ENCODE measurements around the gene TRMT44. TPM values are rescaled to one million over a fixed set of nuclear protein-coding genes. Genes with fewer than 3 reads are reported as not detected.

Gene TRMT44
- total RNA-seq, 1 experiment from 2014 or later: 25.8 TPM

DNA sequence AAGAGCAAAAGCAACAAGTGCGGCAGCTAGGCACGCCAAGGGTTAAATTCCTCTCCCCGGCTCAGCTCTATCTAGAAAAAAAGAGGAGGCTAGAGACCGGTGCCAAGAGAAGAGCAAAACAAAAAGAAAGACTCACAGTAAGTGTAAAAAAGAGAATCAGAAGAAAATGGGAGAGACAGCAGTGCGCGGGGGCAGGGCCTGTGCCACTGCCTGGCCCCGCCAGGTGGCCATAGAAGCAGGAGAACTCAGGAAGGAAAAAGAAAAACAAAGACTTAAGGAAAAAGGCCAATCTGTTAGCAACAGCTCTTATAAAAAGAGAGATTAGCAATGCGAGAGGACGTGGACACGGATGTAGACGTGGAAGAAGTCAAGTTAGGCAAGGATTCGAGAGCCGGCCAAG is 3.3 kb upstream of the TRMT44 start:
- no peak for ATAC-seq
- Histone ChIP-seq H3K4me1 (ENCODE audit: control insufficient read depth in 1 of 2, insufficient read depth in 2 of 2, low read length in 2 of 2) (peaks cover 9 to 17% of the 10 kb centered on the region in 2 experiments; a peak in 3 of 4 replicates), H3K4me2 (ENCODE audit: low read length) (no peak overlapping the region), H3K36me3 (ENCODE audit: control insufficient read depth in 1 of 2, insufficient read depth in 2 of 2, low read length in 2 of 2) (no peaks in the 10 kb centered on the region), H4K20me1 (ENCODE audit: insufficient read depth) (no peaks in the 10 kb centered on the region), H3K9me3 (ENCODE audit: control insufficient read depth in 1 of 2, insufficient read depth in 1 of 2, low read depth in 1 of 2, low read length in 2 of 2) (no peaks in the 10 kb centered on the region), H3K9me2 (ENCODE audit: insufficient read depth) (no peaks in the 10 kb centered on the region), H3K27ac (ENCODE audit: low read depth, low read length) (no peak overlapping the region), H3K79me2 (ENCODE audit: insufficient read depth, low read length) (peaks cover 61% of the 10 kb centered on the region), H2AFZ (ENCODE audit: low read depth, low read length, poor library complexity, severe bottlenecking) (no peak overlapping the region), H3K4me3 (replicated peaks in 1 of 2; ENCODE audit: low read depth in 1 of 2, low read length in 2 of 2) (no peak overlapping the region), H3K9ac (ENCODE audit: low read length) (no peak overlapping the region), H3K27me3 (ENCODE audit: insufficient read depth, low read length) (no peaks in the 10 kb centered on the region)
- ChIA-PET CTCF (no interaction called here), POLR2A (no interaction called here), RAD21 (ENCODE audit: low non-redundant PET in 1 of 2, low total read pairs in 2 of 2, uncharacterized antibody in 2 of 2, unreplicated experiment in 2 of 2) (no interaction called here)
- no peak for DNase-seq (ENCODE audit: low read depth, low spot score)
- TF ChIP-seq CEBPB (IDR thresholded peaks at IDR 0.05; ENCODE audit: low read depth): no peak
- no peak for TF ChIP-seq EGR1 (IDR thresholded peaks at IDR 0.05; ENCODE audit: low read depth)
- BruUV-seq (replicated peaks): no TSS peak
- intact Hi-C loops (cut with micrococcal nuclease): no loop called here

DNA sequence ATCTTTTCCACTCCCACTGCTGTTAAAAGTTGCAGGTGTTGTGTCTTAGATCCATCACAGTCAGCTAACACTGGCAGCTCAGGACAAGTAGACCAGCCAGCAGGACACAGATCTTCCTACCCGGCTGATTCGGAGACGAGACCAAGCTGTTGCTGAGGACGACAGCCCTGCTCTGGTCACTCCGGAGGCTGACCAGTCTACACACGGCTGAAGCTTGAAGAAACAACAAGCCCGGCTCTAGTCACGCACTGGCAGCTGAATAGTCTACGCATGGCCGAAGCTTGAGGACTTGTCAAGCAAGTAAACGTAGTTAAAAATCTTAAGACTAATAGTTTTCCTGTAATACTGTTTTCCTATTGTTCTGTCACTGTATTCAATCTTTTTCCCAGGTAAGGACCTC is 1.8 kb upstream of the TRMT44 start:
- H3K36me3 ChIP-seq (ENCODE audit: control insufficient read depth in 1 of 2, insufficient read depth in 2 of 2, low read length in 2 of 2): no peaks in the 10 kb centered on the region
- peaks cover 76% of the 10 kb centered on the region for H3K79me2 ChIP-seq (ENCODE audit: insufficient read depth, low read length)
- H3K4me3 ChIP-seq (replicated peaks in 1 of 2; ENCODE audit: low read depth in 1 of 2, low read length in 2 of 2): no peak overlapping the region
- H3K4me1 ChIP-seq (ENCODE audit: control insufficient read depth in 1 of 2, insufficient read depth in 2 of 2, low read length in 2 of 2): peaks cover 11 to 19% of the 10 kb centered on the region in 2 experiments; a peak in 3 of 4 replicates
- no peaks in the 10 kb centered on the region for H3K9me2 ChIP-seq (ENCODE audit: insufficient read depth)
- RAD21 ChIA-PET (ENCODE audit: low non-redundant PET in 1 of 2, low total read pairs in 2 of 2, uncharacterized antibody in 2 of 2, unreplicated experiment in 2 of 2): no interaction called here
- no peak overlapping the region for H3K27ac ChIP-seq (ENCODE audit: low read depth, low read length)
- no peak for TF ChIP-seq RAD21 (IDR thresholded peaks at IDR 0.05; ENCODE audit: low read depth)
- no peak for TF ChIP-seq JUND (IDR thresholded peaks at IDR 0.05)
- no peak for TF ChIP-seq TCF7L2 (IDR thresholded peaks at IDR 0.05; ENCODE audit: borderline replicate concordance, extremely low read depth, insufficient read depth, insufficient read length)
- TF ChIP-seq, protein P1, sequence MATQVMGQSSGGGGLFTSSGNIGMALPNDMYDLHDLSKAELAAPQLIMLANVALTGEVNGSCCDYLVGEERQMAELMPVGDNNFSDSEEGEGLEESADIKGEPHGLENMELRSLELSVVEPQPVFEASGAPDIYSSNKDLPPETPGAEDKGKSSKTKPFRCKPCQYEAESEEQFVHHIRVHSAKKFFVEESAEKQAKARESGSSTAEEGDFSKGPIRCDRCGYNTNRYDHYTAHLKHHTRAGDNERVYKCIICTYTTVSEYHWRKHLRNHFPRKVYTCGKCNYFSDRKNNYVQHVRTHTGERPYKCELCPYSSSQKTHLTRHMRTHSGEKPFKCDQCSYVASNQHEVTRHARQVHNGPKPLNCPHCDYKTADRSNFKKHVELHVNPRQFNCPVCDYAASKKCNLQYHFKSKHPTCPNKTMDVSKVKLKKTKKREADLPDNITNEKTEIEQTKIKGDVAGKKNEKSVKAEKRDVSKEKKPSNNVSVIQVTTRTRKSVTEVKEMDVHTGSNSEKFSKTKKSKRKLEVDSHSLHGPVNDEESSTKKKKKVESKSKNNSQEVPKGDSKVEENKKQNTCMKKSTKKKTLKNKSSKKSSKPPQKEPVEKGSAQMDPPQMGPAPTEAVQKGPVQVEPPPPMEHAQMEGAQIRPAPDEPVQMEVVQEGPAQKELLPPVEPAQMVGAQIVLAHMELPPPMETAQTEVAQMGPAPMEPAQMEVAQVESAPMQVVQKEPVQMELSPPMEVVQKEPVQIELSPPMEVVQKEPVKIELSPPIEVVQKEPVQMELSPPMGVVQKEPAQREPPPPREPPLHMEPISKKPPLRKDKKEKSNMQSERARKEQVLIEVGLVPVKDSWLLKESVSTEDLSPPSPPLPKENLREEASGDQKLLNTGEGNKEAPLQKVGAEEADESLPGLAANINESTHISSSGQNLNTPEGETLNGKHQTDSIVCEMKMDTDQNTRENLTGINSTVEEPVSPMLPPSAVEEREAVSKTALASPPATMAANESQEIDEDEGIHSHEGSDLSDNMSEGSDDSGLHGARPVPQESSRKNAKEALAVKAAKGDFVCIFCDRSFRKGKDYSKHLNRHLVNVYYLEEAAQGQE (IDR thresholded peaks at IDR 0.05; ENCODE audit: low read depth): no peak
- TF ChIP-seq, protein P2, sequence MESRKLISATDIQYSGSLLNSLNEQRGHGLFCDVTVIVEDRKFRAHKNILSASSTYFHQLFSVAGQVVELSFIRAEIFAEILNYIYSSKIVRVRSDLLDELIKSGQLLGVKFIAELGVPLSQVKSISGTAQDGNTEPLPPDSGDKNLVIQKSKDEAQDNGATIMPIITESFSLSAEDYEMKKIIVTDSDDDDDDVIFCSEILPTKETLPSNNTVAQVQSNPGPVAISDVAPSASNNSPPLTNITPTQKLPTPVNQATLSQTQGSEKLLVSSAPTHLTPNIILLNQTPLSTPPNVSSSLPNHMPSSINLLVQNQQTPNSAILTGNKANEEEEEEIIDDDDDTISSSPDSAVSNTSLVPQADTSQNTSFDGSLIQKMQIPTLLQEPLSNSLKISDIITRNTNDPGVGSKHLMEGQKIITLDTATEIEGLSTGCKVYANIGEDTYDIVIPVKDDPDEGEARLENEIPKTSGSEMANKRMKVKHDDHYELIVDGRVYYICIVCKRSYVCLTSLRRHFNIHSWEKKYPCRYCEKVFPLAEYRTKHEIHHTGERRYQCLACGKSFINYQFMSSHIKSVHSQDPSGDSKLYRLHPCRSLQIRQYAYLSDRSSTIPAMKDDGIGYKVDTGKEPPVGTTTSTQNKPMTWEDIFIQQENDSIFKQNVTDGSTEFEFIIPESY (IDR thresholded peaks at IDR 0.05; ENCODE audit: extremely low read depth, insufficient replicate concordance, low read length): no peak
- no peak for TF ChIP-seq CBX3 (IDR thresholded peaks at IDR 0.05; ENCODE audit: low read depth)
- H3K27me3 ChIP-seq (ENCODE audit: insufficient read depth, low read length): no peaks in the 10 kb centered on the region
- H2AFZ ChIP-seq (ENCODE audit: low read depth, low read length, poor library complexity, severe bottlenecking): no peak overlapping the region
- H3K9ac ChIP-seq (ENCODE audit: low read length): peak overlapping the region; percentile 82
- ATAC-seq: no peak
- POLR2A ChIA-PET: no interaction called here
- CTCF ChIA-PET: interaction anchor here (1.3 kb wide), 1 partner anchor 10 kb away, joined by 3 read pairs; no protein-coding TSS in a partner anchor
- intact Hi-C loops (cut with micrococcal nuclease): no loop called here
- DNase-seq (ENCODE audit: low read depth, low spot score): no peak
- BruUV-seq (replicated peaks): no TSS peak
- H3K4me2 ChIP-seq (ENCODE audit: low read length): peak overlapping the region; percentile 93
- H4K20me1 ChIP-seq (ENCODE audit: insufficient read depth): no peaks in the 10 kb centered on the region
- H3K9me3 ChIP-seq (ENCODE audit: control insufficient read depth in 1 of 2, insufficient read depth in 1 of 2, low read depth in 1 of 2, low read length in 2 of 2): no peaks in the 10 kb centered on the region
